BLaER1 (cell line): Measurements from ENCODE around the gene RPRD1B.

Experiments used
- H3K27ac ChIP-seq: shearing (Covaris generic); formaldehyde crosslinking; 2 replicates; pipeline ENCODE4 v1.8.1; 2022
- H3K27me3 ChIP-seq: shearing (Covaris generic); formaldehyde crosslinking; 2 replicates; pipeline ENCODE4 v1.8.1; 2022
- H3K36me3 ChIP-seq: shearing (Covaris generic); formaldehyde crosslinking; 2 replicates; pipeline ENCODE4 v1.8.1; 2022
- H3K4me1 ChIP-seq: shearing (Covaris generic); formaldehyde crosslinking; 2 replicates; pipeline ENCODE4 v1.8.1; 2022
- H3K4me2 ChIP-seq: shearing (Covaris generic); formaldehyde crosslinking; 2 replicates; pipeline ENCODE4 v1.8.1; 2022
- H3K4me3 ChIP-seq: shearing (Covaris generic); formaldehyde crosslinking; 2 replicates; pipeline ENCODE4 v1.8.1; 2022
- H3K9ac ChIP-seq: shearing (Covaris generic); formaldehyde crosslinking; 2 replicates; pipeline ENCODE4 v1.8.1; 2022
- H3K9me3 ChIP-seq: shearing (Covaris generic); formaldehyde crosslinking; 2 replicates; pipeline ENCODE4 v1.8.1; 2022
- H4K20me1 ChIP-seq: shearing (Covaris generic); formaldehyde crosslinking; 2 replicates; pipeline ENCODE4 v1.8.1; 2022
- Cebpa-rat ChIP-seq: shearing (Covaris generic); IDR thresholded peaks from 2 replicates; pipeline ENCODE4 v1.8.1; 2022

The RPRD1B gene, protein sequence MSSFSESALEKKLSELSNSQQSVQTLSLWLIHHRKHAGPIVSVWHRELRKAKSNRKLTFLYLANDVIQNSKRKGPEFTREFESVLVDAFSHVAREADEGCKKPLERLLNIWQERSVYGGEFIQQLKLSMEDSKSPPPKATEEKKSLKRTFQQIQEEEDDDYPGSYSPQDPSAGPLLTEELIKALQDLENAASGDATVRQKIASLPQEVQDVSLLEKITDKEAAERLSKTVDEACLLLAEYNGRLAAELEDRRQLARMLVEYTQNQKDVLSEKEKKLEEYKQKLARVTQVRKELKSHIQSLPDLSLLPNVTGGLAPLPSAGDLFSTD

DNA sequence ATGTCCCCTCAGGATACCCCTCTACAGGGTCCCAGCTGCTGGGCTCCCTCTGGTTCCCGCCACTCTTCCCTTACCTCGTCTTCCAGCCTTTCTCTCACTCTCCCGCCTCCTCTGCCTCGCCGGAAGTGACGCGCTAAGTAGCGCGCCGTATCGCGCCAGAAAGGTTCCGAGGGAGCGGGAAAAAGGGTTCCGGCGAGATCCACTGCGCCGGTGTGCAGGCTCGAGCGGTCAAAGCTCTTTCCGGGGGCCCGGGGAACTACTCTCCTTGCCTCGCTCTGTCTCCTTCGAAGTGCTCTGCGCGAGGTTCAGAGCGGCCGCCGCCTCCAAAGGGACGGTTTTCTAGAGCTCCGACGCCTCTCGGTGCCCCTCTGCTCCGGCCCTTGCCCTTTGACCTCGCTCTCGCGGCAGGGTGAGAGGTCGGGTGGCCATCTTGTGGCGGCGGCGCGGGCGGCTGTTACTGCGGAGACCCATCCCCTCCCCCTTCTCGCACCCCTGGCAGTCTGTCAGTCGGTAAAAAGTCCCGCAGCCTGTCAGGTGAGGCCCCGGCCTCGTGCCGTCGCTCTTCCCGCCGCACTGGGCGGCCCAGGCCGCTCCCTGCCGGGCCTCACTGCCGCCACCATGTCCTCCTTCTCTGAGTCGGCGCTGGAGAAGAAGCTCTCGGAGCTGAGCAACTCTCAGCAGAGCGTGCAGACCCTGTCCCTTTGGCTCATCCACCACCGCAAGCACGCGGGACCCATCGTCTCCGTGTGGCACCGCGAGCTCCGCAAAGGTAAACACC lies at the start of gene RPRD1B, which contains the start of gene TTI1:
RPRD1B (plus strand) TSS at position 417 of the 778 bp plus-strand sequence; CDS start at position 619, 202 bp downstream.
TTI1 (minus strand) TSS at position 127 of the 778 bp plus-strand sequence. CDS start 19,640 bp downstream, outside the sequence.
- H4K20me1 ChIP-seq = peaks cover 38% of the 10 kb centered on the region
- peak within 1 kb of the TSS; percentile 91 for H3K4me2 ChIP-seq
- H3K9ac ChIP-seq = peak within 1 kb of the TSS; percentile 98
- H3K4me1 ChIP-seq = peaks cover 61% of the 10 kb centered on the region
- H3K36me3 ChIP-seq = peaks cover 24% of the 10 kb centered on the region
- peak within 1 kb of the TSS; percentile 98 for H3K27ac ChIP-seq
- H3K4me3 ChIP-seq = peak within 1 kb of the TSS; percentile 97
- H3K27me3 ChIP-seq = no peaks in the 10 kb centered on the region
- H3K9me3 ChIP-seq = no peaks in the 10 kb centered on the region
- TF ChIP-seq Cebpa-rat = no peak

DNA sequence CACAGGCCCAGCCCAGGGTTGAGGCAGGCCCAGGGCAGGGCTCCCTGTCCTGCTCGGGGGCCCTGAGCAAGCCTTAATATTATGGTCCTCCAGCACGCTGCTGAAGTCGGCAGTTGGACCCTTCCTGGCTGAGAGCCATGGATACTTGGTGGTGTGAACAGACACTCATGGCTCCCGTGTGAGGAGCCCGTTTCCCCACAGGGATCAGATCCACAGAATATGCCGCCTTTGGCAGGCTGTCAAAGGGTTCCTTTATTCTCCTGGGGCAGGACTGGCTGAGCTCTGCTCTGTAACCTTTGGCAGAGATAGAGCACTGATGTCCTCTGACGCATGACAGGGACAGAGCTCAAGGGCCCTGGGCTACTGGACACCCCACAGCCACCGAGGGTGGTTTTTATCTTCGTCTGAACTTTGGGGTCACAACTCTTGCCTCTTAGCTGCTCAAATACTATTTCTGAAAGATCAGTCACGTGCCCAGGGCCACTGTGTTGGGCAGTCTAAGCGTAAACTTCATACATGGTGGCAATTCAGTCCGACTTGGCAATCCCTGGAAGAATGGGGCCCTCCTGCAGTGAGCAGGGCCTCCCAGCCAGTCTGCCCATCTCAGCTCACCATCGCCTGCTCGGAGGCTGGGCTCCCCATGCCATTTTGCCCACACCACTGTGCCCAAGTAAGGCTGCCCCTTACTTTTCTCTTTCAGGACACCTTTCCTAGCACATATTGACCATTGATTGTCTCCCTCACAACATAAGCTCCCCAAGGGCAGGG lies 49.3 kb upstream of the RPRD1B start:
- Histone ChIP-seq H3K27ac (no peak overlapping the region), H3K9ac (no peak overlapping the region), H3K4me3 (no peak overlapping the region), H3K4me2 (peak overlapping the region; percentile 41), H3K36me3 (peaks cover 75% of the 10 kb centered on the region), H3K9me3 (no peaks in the 10 kb centered on the region), H4K20me1 (no peaks in the 10 kb centered on the region), H3K4me1 (peaks cover 48% of the 10 kb centered on the region), H3K27me3 (no peaks in the 10 kb centered on the region)
- no peak for TF ChIP-seq Cebpa-rat

DNA sequence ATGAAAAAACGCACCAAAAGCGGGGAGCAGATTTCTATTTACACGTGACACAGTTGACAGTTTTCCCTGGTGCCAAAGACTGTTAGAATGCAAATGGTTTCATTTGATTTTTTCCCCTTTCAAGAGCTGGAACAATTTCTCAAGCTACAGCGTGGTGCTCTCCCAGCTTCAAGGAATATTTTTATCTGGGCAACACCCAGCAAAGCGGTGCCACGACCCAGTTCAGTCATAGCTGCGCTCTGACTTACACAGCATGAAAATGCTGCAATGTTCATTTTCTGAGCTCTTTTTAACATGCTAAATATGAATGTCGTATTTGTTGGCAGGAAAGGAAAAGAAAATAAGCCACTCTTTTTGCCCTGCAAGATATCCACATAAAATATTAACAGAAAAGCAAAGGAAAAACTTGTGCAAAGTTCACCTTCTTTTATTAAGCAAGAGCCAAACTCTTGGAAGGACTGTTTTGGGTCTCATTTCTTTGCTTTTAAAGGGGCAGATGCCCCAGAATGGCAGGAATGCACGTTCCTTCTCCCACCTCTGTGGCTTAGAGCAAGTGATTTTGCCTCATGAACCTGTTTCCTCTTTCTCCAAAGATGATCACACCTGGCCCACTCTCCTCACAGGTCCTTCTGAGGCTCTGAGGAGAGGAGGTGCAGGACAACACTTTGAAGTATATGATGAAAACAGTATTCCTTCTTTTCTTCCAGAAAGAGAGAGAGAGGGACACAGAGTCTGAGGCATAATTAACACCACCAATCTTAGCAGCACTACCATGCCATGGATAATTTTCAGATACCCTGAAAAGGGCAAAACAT lies 47.3 kb upstream of the RPRD1B start:
- Histone ChIP-seq H3K4me3 (no peak overlapping the region), H3K27ac (no peak overlapping the region), H3K4me1 (peaks cover 63% of the 10 kb centered on the region), H3K9ac (no peak overlapping the region), H3K9me3 (no peaks in the 10 kb centered on the region), H3K4me2 (peak overlapping the region; percentile 42), H3K27me3 (no peaks in the 10 kb centered on the region), H3K36me3 (peaks cover 77% of the 10 kb centered on the region), H4K20me1 (peaks cover 15% of the 10 kb centered on the region; the same call in 1 of the 2 replicates)
- TF ChIP-seq Cebpa-rat = no peak

DNA sequence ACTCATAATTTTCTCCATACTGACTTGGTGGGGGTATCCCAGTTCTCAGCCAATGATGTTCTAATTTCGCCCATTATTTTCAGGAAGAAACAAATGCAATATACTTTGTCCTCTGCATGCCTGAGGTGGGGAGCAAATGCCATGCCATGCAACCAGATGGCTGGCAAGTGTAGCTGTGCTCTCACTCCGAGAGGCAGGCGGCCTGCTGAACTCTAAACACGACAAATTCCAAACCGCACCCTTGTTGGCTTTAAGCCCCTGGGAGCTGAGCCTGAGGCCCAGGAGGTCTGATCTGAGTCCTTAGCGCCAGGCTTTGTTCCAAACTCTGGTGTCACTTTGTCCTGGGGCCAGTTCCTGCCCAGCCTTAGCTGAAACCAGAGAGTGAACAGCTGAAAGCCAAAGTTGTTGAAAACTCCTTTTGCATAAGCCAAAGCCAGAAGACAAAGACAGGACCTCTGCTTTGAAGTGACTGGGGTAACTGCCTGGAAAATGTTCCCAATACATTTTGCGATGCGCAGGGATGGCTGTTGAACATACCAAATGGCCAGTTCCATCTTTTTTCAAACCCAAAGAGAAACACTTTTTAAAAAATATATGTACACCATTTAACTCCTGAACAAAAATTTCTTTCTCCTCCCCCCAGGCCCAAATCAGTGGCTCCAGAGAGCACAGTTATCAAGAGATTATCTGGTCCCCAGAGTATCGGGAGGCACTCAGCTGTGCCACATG lies 46.5 kb upstream of the RPRD1B start:
- no peak overlapping the region; the same call in 1 of the 2 replicates for H3K9ac ChIP-seq
- H3K27ac ChIP-seq = no peak overlapping the region
- no peak overlapping the region for H3K4me3 ChIP-seq
- H3K9me3 ChIP-seq = no peaks in the 10 kb centered on the region
- TF ChIP-seq Cebpa-rat = no peak
- H3K4me1 ChIP-seq = peaks cover 71% of the 10 kb centered on the region
- peak overlapping the region; percentile 42 for H3K4me2 ChIP-seq
- H3K36me3 ChIP-seq = peaks cover 75% of the 10 kb centered on the region
- H4K20me1 ChIP-seq = peaks cover 22% of the 10 kb centered on the region; the same call in 1 of the 2 replicates
- no peaks in the 10 kb centered on the region for H3K27me3 ChIP-seq

DNA sequence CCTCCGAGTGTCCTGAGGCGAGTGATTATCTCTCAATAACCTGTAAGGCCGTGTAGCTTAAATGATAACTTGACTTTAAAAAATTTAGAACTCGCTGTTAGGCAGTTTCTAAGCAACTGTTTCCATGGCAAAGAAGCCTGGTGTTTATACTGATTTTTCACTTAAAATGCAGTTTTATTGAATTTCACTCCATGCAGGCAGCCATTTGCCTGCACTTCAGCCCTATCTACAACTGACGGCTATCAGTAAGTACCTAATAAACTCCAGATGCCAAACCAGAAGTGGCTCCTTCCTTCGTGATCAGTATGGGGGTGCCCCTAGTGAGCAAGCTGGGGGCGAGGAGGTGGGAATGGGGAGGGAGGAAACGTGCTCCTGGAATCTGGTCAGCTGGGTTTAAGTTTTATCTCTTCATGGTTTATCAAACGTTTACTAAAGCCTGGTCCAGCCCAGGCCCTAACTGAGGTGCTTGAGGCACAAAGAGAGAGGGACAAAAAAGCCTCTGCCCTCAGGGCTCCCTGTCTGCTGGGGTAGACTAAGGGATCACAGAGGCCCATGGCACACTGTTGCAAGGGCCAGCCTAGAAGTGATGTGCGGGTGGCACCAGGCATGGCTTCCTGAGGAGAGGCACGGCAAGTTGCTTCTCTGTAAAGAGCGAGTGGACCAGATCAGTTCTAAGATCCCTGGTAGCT lies 45.8 kb upstream of the RPRD1B start:
- peaks cover 25% of the 10 kb centered on the region; the same call in 1 of the 2 replicates for H4K20me1 ChIP-seq
- no peaks in the 10 kb centered on the region for H3K9me3 ChIP-seq
- H3K4me2 ChIP-seq = peak overlapping the region; percentile 42
- TF ChIP-seq Cebpa-rat = no peak
- H3K27me3 ChIP-seq = no peaks in the 10 kb centered on the region
- H3K4me3 ChIP-seq = no peak overlapping the region
- H3K36me3 ChIP-seq = peaks cover 75% of the 10 kb centered on the region
- H3K4me1 ChIP-seq = peaks cover 78% of the 10 kb centered on the region
- H3K9ac ChIP-seq = no peak overlapping the region; the same call in 1 of the 2 replicates
- H3K27ac ChIP-seq = no peak overlapping the region

DNA sequence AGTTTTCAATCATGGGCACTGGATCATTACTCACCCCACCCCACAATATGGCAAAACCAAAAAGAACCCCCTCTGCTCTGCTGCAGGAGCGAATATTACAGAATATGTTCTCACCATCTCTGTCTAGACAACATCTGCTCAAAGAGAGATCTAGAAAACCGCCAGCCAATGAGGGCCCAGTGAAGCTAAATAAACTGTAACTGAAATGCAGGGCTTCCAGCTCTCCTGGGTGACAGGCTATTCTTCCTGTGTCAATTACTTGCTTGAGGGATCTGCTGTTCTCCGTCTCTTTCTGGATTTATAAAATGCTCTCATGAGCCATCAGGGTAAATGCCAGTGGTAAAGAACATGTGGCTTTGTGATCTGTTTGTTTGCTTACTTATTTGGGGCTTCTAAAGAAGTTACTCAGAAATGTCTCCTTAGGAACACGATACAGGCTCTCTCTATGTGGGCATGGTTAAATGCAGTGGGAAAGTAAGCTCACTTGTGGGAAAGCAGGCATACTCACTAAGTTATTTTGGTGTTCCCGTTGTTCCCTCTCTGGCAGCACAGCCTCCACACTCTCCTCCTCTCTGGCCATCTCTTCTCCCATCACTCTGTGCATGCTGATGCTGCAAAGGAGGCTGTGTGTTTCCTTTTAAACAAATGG lies 45.1 kb upstream of the RPRD1B start:
- peaks cover 82% of the 10 kb centered on the region for H3K4me1 ChIP-seq
- TF ChIP-seq Cebpa-rat = no peak
- H3K9ac ChIP-seq = no peak overlapping the region
- H4K20me1 ChIP-seq = peaks cover 25% of the 10 kb centered on the region
- no peaks in the 10 kb centered on the region for H3K27me3 ChIP-seq
- peaks cover 71% of the 10 kb centered on the region for H3K36me3 ChIP-seq
- no peak overlapping the region for H3K4me3 ChIP-seq
- H3K9me3 ChIP-seq = no peaks in the 10 kb centered on the region
- H3K4me2 ChIP-seq = peak overlapping the region; percentile 42; the same call in 1 of the 2 replicates
- no peak overlapping the region for H3K27ac ChIP-seq

DNA sequence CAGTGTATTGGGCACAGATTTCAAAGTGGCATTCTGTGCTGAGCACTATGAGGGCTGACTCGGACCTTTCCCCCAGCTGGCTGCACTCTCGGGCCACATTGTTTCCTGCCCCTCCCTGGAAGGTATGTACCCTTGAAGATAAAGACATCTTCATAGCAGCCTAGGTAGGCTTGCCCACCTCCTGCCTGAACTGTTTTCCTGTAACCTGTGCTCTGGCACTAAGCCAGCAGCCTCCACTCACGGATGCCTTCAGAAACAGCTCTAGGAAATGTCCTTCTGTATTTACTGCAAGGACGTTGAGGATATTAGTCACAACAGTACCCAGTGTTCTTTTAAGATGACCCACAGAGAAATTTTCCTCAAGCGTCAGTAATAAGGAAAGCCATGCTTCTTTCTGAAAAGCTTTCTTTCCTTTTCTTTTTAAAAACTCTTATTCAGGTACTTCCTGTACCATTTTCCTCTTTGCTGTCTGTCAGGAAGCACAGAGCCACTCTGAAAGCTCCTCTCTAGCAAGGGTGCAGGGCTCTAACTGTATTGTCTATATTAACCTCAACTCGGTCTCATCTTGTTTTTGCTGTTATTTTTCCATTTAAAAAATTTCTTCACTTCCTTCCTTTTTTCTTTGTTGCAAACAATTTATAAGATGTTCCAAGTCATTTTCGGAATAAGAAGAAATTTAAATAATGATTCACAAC lies 43.8 kb upstream of the RPRD1B start:
- TF ChIP-seq Cebpa-rat = no peak
- H3K9me3 ChIP-seq = no peaks in the 10 kb centered on the region
- peaks cover 25% of the 10 kb centered on the region for H4K20me1 ChIP-seq
- H3K27ac ChIP-seq = no peak overlapping the region; the same call in 1 of the 2 replicates
- no peak overlapping the region for H3K4me3 ChIP-seq
- peaks cover 73% of the 10 kb centered on the region for H3K4me1 ChIP-seq
- H3K27me3 ChIP-seq = no peaks in the 10 kb centered on the region
- H3K9ac ChIP-seq = 0 out of 2 replicates have a peak overlapping the region, but pooled peaks have one; percentile 20
- peaks cover 70% of the 10 kb centered on the region for H3K36me3 ChIP-seq
- peak overlapping the region; percentile 65 for H3K4me2 ChIP-seq
